GM23338 (cell line): ENCODE measurements around the gene FOXI1. TPM values are rescaled to one million over a fixed set of nuclear protein-coding genes. Genes with fewer than 3 reads are reported as not detected.

Experiments
- ATAC-seq: fragments of 200-7000 bp; cut with Tn5 transposase; 3 replicates; pipeline ENCODE4 v1.9.1; 2020
- DNase-seq: peaks from one replicate; pipeline ENCODE4 v3.0.0-alpha.2; 2015; ENCODE audit warnings: low spot score
- H2AFZ ChIP-seq: fragments of 200-600 bp; sonication (generic); 2 replicates; pipeline ENCODE4 v1.8.0; 2016; ENCODE audit warnings: antibody characterized with exemption, mild to moderate bottlenecking, moderate library complexity
- H3F3A ChIP-seq: fragments of 200-600 bp; sonication (generic); replicated peaks from 2 replicates; pipeline ENCODE4 v1.8.0; 2017; ENCODE audit warnings: antibody characterized with exemption, mixed run types, low read depth
- H3K27ac ChIP-seq: fragments of 200-600 bp; sonication (generic); 2 replicates; pipeline ENCODE4 v1.6.1; 2016; ENCODE audit warnings: low read depth
- H3K27me3 ChIP-seq: fragments of 200-600 bp; sonication (generic); 2 replicates; pipeline ENCODE4 v1.8.0; 2016; ENCODE audit warnings: mild to moderate bottlenecking, mixed run types, moderate library complexity; ENCODE audit not compliant: insufficient read depth
- H3K36me3 ChIP-seq: fragments of 200-600 bp; sonication (generic); 2 replicates; pipeline ENCODE4 v1.8.0; 2016; ENCODE audit warnings: mild to moderate bottlenecking; ENCODE audit not compliant: insufficient read depth
- H3K4me1 ChIP-seq: fragments of 200-600 bp; sonication (generic); 2 replicates; pipeline ENCODE4 v1.8.0; 2016; ENCODE audit warnings: mild to moderate bottlenecking, moderate library complexity; ENCODE audit not compliant: insufficient read depth
- H3K4me2 ChIP-seq: fragments of 200-600 bp; sonication (generic); 2 replicates; pipeline ENCODE4 v1.7.1; 2017; ENCODE audit warnings: mixed run types
- H3K4me3 ChIP-seq: fragments of 200-600 bp; sonication (generic); 2 replicates; pipeline ENCODE4 v1.6.1; 2016; ENCODE audit warnings: mixed run types
- H3K79me2 ChIP-seq: fragments of 200-600 bp; sonication (generic); replicated peaks from 2 replicates; pipeline ENCODE4 v1.8.0; 2017; ENCODE audit warnings: mild to moderate bottlenecking; ENCODE audit not compliant: insufficient read depth
- H3K9me2 ChIP-seq: fragments of 200-600 bp; sonication (generic); 2 replicates; pipeline ENCODE4 v1.8.0; 2017; ENCODE audit not compliant: insufficient read depth
- H4K20me1 ChIP-seq: fragments of 200-600 bp; sonication (generic); replicated peaks from 2 replicates; pipeline ENCODE4 v1.8.0; 2017; ENCODE audit warnings: mild to moderate bottlenecking; ENCODE audit not compliant: insufficient read depth
- H3K27ac Mint-ChIP-seq: 2 replicates; pipeline ENCODE4 v1.8.0; 2020; ENCODE audit warnings: inconsistent platforms, mild to moderate bottlenecking, moderate library complexity, mixed read lengths
- H3K27me3 Mint-ChIP-seq: 3 replicates; pipeline ENCODE4 v1.8.0; 2022; ENCODE audit warnings: low read depth, mild to moderate bottlenecking, moderate library complexity, mixed read lengths, inconsistent platforms; ENCODE audit not compliant: insufficient read depth, poor library complexity
- H3K36me3 Mint-ChIP-seq: 3 replicates; pipeline ENCODE4 v1.8.0; 2021; ENCODE audit warnings: low read depth, mild to moderate bottlenecking, inconsistent platforms, moderate library complexity, mixed read lengths
- H3K4me1 Mint-ChIP-seq: 3 replicates; pipeline ENCODE4 v1.8.0; 2020; ENCODE audit warnings: mild to moderate bottlenecking, inconsistent platforms, mixed read lengths
- H3K4me3 Mint-ChIP-seq: 3 replicates; pipeline ENCODE4 v1.8.0; 2021; ENCODE audit warnings: moderate library complexity, mild to moderate bottlenecking, inconsistent platforms, mixed read lengths
- H3K9me3 Mint-ChIP-seq: 3 replicates; pipeline ENCODE4 v1.8.0; 2020; ENCODE audit warnings: moderate library complexity, mild to moderate bottlenecking, inconsistent platforms, mixed read lengths
- CREB1 ChIP-seq: fragments of 250-450 bp; sonication (Bioruptor Pico); IDR thresholded peaks from 2 replicates; pipeline ENCODE4 v1.5.0; 2020; ENCODE audit warnings: low read depth, mild to moderate bottlenecking, moderate library complexity
- CTCF ChIP-seq, 2 experiments: fragments of 200-600 bp in 1 of 2; sonication (generic) in 1 of 2; conservative IDR thresholded peaks; 2 replicates each; pipeline versions ENCODE4 v1.5.1 to v1.6.1; 2016 to 2017; ENCODE audit warnings: antibody characterized with exemption in 2 of 2, low read depth in 2 of 2, mild to moderate bottlenecking in 2 of 2, moderate library complexity in 1 of 2
- EZH2 ChIP-seq: fragments of 200-600 bp; sonication (generic); IDR thresholded peaks from one replicate; pipeline ENCODE4 v1.8.0; 2017; ENCODE audit warnings: antibody characterized with exemption, mild to moderate bottlenecking, low read depth; ENCODE audit not compliant: unreplicated experiment
- EZH2phosphoT487 ChIP-seq: fragments of 200-600 bp; sonication (generic); IDR thresholded peaks from one replicate; pipeline ENCODE4 v1.8.1; 2018; ENCODE audit warnings: antibody characterized with exemption; ENCODE audit not compliant: unreplicated experiment
- JUNB ChIP-seq: IDR thresholded peaks from one replicate; pipeline ENCODE4 v1.6.1; 2016; ENCODE audit warnings: antibody characterized with exemption; ENCODE audit not compliant: unreplicated experiment
- POLR2AphosphoS5 ChIP-seq: IDR thresholded peaks from 2 replicates; pipeline ENCODE4 v1.6.1; 2016; ENCODE audit warnings: antibody characterized with exemption, low read depth
- REST ChIP-seq: IDR thresholded peaks from one replicate; pipeline ENCODE4 v1.6.1; 2018; ENCODE audit warnings: antibody characterized with exemption; ENCODE audit not compliant: unreplicated experiment
- ZNF114 ChIP-seq: fragments of 250-450 bp; sonication (Bioruptor Pico); IDR thresholded peaks from 2 replicates; pipeline ENCODE4 v1.5.0; 2020; ENCODE audit warnings: mild to moderate bottlenecking, moderate library complexity
- ZNF462 ChIP-seq: fragments of 250-450 bp; sonication (Bioruptor Pico); IDR thresholded peaks from 2 replicates; pipeline ENCODE4 v1.5.0; 2020; ENCODE audit warnings: mild to moderate bottlenecking, moderate library complexity
- polyA plus RNA-seq: library from polyadenylated mRNA; unstranded; fragments of >200 nt; fragmentation: Nextera tagmentation; extraction: Ambion mirVana; gene quantifications from 2 replicates; pipeline ENCODE4 v1.2.1, GENCODE V29; 2016
- total RNA-seq: library from RNA; depleted of rRNA; stranded (reverse); fragments of >200 nt; shearing (Covaris generic); gene quantifications from 2 replicates; pipeline ENCODE4 v1.2.3, GENCODE V29; 2014

Gene FOXI1
- total and polyA plus RNA-seq, 2 experiments from 2014 or later: not detected

GRCh38 chr5:170114271-170114670, 8.6 kb downstream of the FOXI1 start:
- Histone ChIP-seq H3K4me1 (peaks cover 12% of the 10 kb centered on the region), H3K4me2 (no peak overlapping the region), H3K27me3 (no peaks in the 10 kb centered on the region), H3K4me3 (no peak overlapping the region), H3K36me3 (no peaks in the 10 kb centered on the region), H3K27ac (no peak overlapping the region), H3K79me2 (no peaks in the 10 kb centered on the region), H4K20me1 (no peaks in the 10 kb centered on the region), H3K9me2 (peaks cover 9% of the 10 kb centered on the region; the same call in 1 of the 2 replicates), H3F3A (no peaks in the 10 kb centered on the region), H2AFZ (no peak overlapping the region)
- DNase-seq (no peak), ATAC-seq (no peak)
- H3K27me3 Mint-ChIP-seq: peaks cover 10% of the 10 kb centered on the region
- no peak overlapping the region for H3K27ac Mint-ChIP-seq
- H3K9me3 Mint-ChIP-seq: peaks cover 21% of the 10 kb centered on the region
- H3K36me3 Mint-ChIP-seq: peaks cover 13% of the 10 kb centered on the region
- no peak overlapping the region for H3K4me3 Mint-ChIP-seq
- TF ChIP-seq CTCF (conservative IDR thresholded peaks at IDR 0.05; ENCODE audit: low read depth in 2 of 2) (no peak), REST (no peak), ZNF114 (CRISPR knock-in tag) (no peak), EZH2phosphoT487 (no peak), JUNB (no peak), EZH2 (no peak), POLR2AphosphoS5 (no peak), CREB1 (CRISPR knock-in tag) (no peak)
- peaks cover 24% of the 10 kb centered on the region for H3K4me1 Mint-ChIP-seq

- no peaks in the 10 kb centered on the region for H3F3A ChIP-seq
- H3K27me3 ChIP-seq: no peaks in the 10 kb centered on the region
- Mint-ChIP-seq H3K9me3 (peaks cover 21% of the 10 kb centered on the region), H3K4me1 (peaks cover 17% of the 10 kb centered on the region), H3K4me3 (no peak overlapping the region), H3K27ac (no peak overlapping the region), H3K36me3 (peaks cover 13% of the 10 kb centered on the region), H3K27me3 (peaks cover 10% of the 10 kb centered on the region)
- ATAC-seq: no peak
- no peak for DNase-seq
- no peaks in the 10 kb centered on the region for H4K20me1 ChIP-seq
- no peak overlapping the region for H3K4me3 ChIP-seq
- H3K4me2 ChIP-seq: no peak overlapping the region
- peaks cover 12% of the 10 kb centered on the region for H3K4me1 ChIP-seq
- H3K36me3 ChIP-seq: no peaks in the 10 kb centered on the region
- H3K9me2 ChIP-seq: peaks cover 9% of the 10 kb centered on the region; the same call in 1 of the 2 replicates
- TF ChIP-seq ZNF462 (CRISPR knock-in tag): no peak
- no peak overlapping the region for H2AFZ ChIP-seq
- H3K79me2 ChIP-seq: no peaks in the 10 kb centered on the region
- H3K27ac ChIP-seq: no peak overlapping the region
These were observed 10.2 kb downstream of the FOXI1 start for GRCh38 chr5:170115925-170116324.
